Gastroesophageal sphincter (tissue), 4 donors: ENCODE data around the gene SLC2A14. TPM values are rescaled to one million over a fixed set of nuclear protein-coding genes. Genes with fewer than 3 reads are reported as not detected.
"Not testable (repeated sequence)": the region's sequence is repeated elsewhere in the genome, so short reads cannot be mapped to it uniquely, and the experiment has no call there.

ENCODE experiments used
- ATAC-seq: fragments of 150-250 bp; one replicate; pipeline ENCODE4 v1.9.1; 2016; ENCODE audit warnings: mild to moderate bottlenecking, moderate library complexity
- H3K27ac ChIP-seq, 4 donors: fragments of 200-600 bp; sonication (generic) in 3 of 4; 1 replicate in 3 of 4; 2 replicates in 1 of 4; pipeline ENCODE4 v1.5.1; 2016 to 2019
- H3K27me3 ChIP-seq: fragments of 200-600 bp; sonication (generic); one replicate; pipeline ENCODE4 v1.5.1; 2019
- H3K36me3 ChIP-seq, 2 donors: fragments of 200-600 bp; sonication (generic); one replicate each; pipeline ENCODE4 v1.5.1; 2019; ENCODE audit warnings: control low read depth in 1 of 2
- H3K4me1 ChIP-seq, 3 donors: fragments of 200-600 bp; sonication (generic); 1 replicate in 2 of 3; 2 replicates in 1 of 3; pipeline ENCODE4 v1.5.1; 2016 to 2019; ENCODE audit warnings: control low read depth in 2 of 3
- H3K4me3 ChIP-seq, 2 donors: fragments of 200-600 bp; sonication (generic); one replicate each; pipeline ENCODE4 v1.5.1; 2019; ENCODE audit warnings: mild to moderate bottlenecking in 1 of 2, moderate library complexity in 1 of 2
- H3K9me3 ChIP-seq, 3 donors: fragments of 200-600 bp; sonication (generic); one replicate each; pipeline ENCODE4 v1.5.1; 2017 to 2019; ENCODE audit warnings: control low read depth in 2 of 3
- CTCF ChIP-seq, 4 experiments: fragments of 200-600 bp in 2 of 4; fragments of 450-650 bp in 2 of 4; sonication (generic) in 1 of 4; IDR thresholded peaks; one replicate each; pipeline ENCODE4 v1.5.1; 2017 to 2019; ENCODE audit warnings: antibody characterized with exemption in 4 of 4, mild to moderate bottlenecking in 2 of 4, moderate library complexity in 2 of 4
- EP300 ChIP-seq: sonication (generic); formaldehyde crosslinking; IDR thresholded peaks from one replicate; pipeline ENCODE4 v1.6.1; 2017; ENCODE audit warnings: antibody characterized with exemption, mild to moderate bottlenecking
- POLR2A ChIP-seq, 2 donors: fragments of 450-650 bp; IDR thresholded peaks; one replicate each; pipeline ENCODE4 v1.6.1; 2017; ENCODE audit warnings: antibody characterized with exemption in 2 of 2, mild to moderate bottlenecking in 2 of 2, moderate library complexity in 1 of 2
- POLR2AphosphoS5 ChIP-seq: sonication (generic); formaldehyde crosslinking; IDR thresholded peaks from one replicate; pipeline ENCODE4 v1.6.1; 2017; ENCODE audit warnings: antibody characterized with exemption
- WGBS, 2 donors: methylation state at CpG; one replicate each; pipeline ENCODE4 v1.1.5; 2018; ENCODE audit warnings: low coverage in 1 of 2; 5-methylcytosine and 5-hydroxymethylcytosine counted together
- total RNA-seq, 4 donors: library from RNA; depleted of rRNA; stranded (reverse); fragments of >200 nt; gene quantifications; one replicate each; pipeline ENCODE4 v1.1.0, GENCODE V29; 2016

SLC2A14 gene
- total RNA-seq, 4 donors from 2014 or later, result 1.2 to 2.6 TPM; not detected in 2

- H3K4me1 ChIP-seq, result no peaks in the 10 kb centered on the region
- TF ChIP-seq POLR2AphosphoS5, result no peak
- TF ChIP-seq POLR2A (IDR thresholded peaks at IDR 0.05), result no peak
- TF ChIP-seq CTCF (IDR thresholded peaks at IDR 0.05), result no peak
- TF ChIP-seq EP300, result no peak
- no peak overlapping the region for H3K27ac ChIP-seq
- H3K36me3 ChIP-seq, result no peaks in the 10 kb centered on the region
- no peak for ATAC-seq
- 11 to 48% methylated on average over 4 to 10 of the region's 13 CpGs for WGBS, 2 donors
- peaks cover 32% of the 10 kb centered on the region for H3K27me3 ChIP-seq
- no peaks in the 10 kb centered on the region for H3K9me3 ChIP-seq
- H3K4me3 ChIP-seq, result no peak overlapping the region
These were observed 85.0 kb downstream of the SLC2A14 start for GRCh38 chr12:7787574-7788293.

GRCh38 chr12:7784701-7785100 lies 88.0 kb downstream of the SLC2A14 start:
- H3K9me3 ChIP-seq, result no peaks in the 10 kb centered on the region
- no peaks in the 10 kb centered on the region for H3K36me3 ChIP-seq
- TF ChIP-seq EP300 (no peak), POLR2AphosphoS5 (no peak)
- H3K27ac ChIP-seq, result no peak overlapping the region
- H3K27me3 ChIP-seq, result peaks cover 18% of the 10 kb centered on the region
- no peaks in the 10 kb centered on the region for H3K4me1 ChIP-seq
- no peak overlapping the region for H3K4me3 ChIP-seq
- no peak for ATAC-seq
- 55 to 74% methylated on average over 2 of the region's 2 CpGs for WGBS, 2 donors

GRCh38 chr12:7783433-7783832 lies 89.3 kb downstream of the SLC2A14 start:
- 79 to 88% methylated on average over 5 to 9 of the region's 9 CpGs for WGBS, 2 donors
- not testable (repeated sequence) for H3K9me3 ChIP-seq

GRCh38 chr12:7782055-7782454 lies 90.7 kb downstream of the SLC2A14 start:
- no peak for TF ChIP-seq POLR2AphosphoS5
- no peak for TF ChIP-seq POLR2A (IDR thresholded peaks at IDR 0.05)
- no peak for TF ChIP-seq EP300
- TF ChIP-seq CTCF (IDR thresholded peaks at IDR 0.05), result no peak
- no peaks in the 10 kb centered on the region for H3K4me1 ChIP-seq
- 50 to 88% methylated on average over 2 to 6 of the region's 6 CpGs for WGBS, 2 donors
- H3K4me3 ChIP-seq, result no peak overlapping the region
- no peak overlapping the region for H3K27ac ChIP-seq
- H3K27me3 ChIP-seq, result peaks cover under 1% of the 10 kb centered on the region
- H3K9me3 ChIP-seq, result no peaks in the 10 kb centered on the region
- no peaks in the 10 kb centered on the region for H3K36me3 ChIP-seq
- no peak for ATAC-seq

More at GRCh38 chr12:7783433-7783832, 89.3 kb downstream of the SLC2A14 start:
- not testable (repeated sequence) for H3K27ac ChIP-seq, H3K36me3 ChIP-seq, ATAC-seq, H3K4me1 ChIP-seq, H3K4me3 ChIP-seq
- peaks cover 14% of the 10 kb centered on the region for H3K27me3 ChIP-seq

GRCh38 chr12:7781274-7781673 lies 91.4 kb downstream of the SLC2A14 start:
- Histone ChIP-seq H3K27ac (no peak overlapping the region), H3K4me1 (no peaks in the 10 kb centered on the region), H3K36me3 (no peaks in the 10 kb centered on the region), H3K4me3 (no peak overlapping the region), H3K27me3 (no peaks in the 10 kb centered on the region), H3K9me3 (no peaks in the 10 kb centered on the region)
- WGBS, 2 donors, result 56 to 67% methylated on average over 1 to 3 of the region's 3 CpGs
- no peak for ATAC-seq
- TF ChIP-seq POLR2AphosphoS5, result no peak
- no peak for TF ChIP-seq EP300
- no peak for TF ChIP-seq CTCF (IDR thresholded peaks at IDR 0.05)
- TF ChIP-seq POLR2A (IDR thresholded peaks at IDR 0.05), result no peak

GRCh38 chr12:7769999-7770398 lies 102.7 kb downstream of the SLC2A14 start:
- Histone ChIP-seq H3K27ac (no peak overlapping the region), H3K4me1 (no peaks in the 10 kb centered on the region), H3K4me3 (no peak overlapping the region), H3K36me3 (no peaks in the 10 kb centered on the region), H3K27me3 (no peaks in the 10 kb centered on the region), H3K9me3 (no peaks in the 10 kb centered on the region)
- ATAC-seq, result no peak
- 48 to 58% methylated on average over 2 to 3 of the region's 3 CpGs for WGBS, 2 donors
- TF ChIP-seq POLR2A (IDR thresholded peaks at IDR 0.05), result no peak
- TF ChIP-seq CTCF (IDR thresholded peaks at IDR 0.05), result no peak
- no peak for TF ChIP-seq POLR2AphosphoS5
- TF ChIP-seq EP300, result no peak
